ENCODE data around the gene ERG. TPM values are rescaled to one million over a fixed set of nuclear protein-coding genes. Genes with fewer than 3 reads are reported as not detected.

Gene ERG
- total RNA-seq, 2 donors from 2014 or later: 25.8 to 28.6 TPM

- no peak for DNase-seq (ENCODE audit: low spot score)
- intact Hi-C loops (cut with DNase I): no loop called here
These were observed 87.8 kb downstream of the ERG start for GRCh38 chr21:38410466-38410865.

GRCh38 chr21:38409907-38410306, 88.4 kb downstream of the ERG start:
- no peak for DNase-seq (ENCODE audit: low spot score)
- intact Hi-C loops (cut with DNase I): no loop called here

- no peak for DNase-seq (ENCODE audit: low spot score)
- intact Hi-C loops (cut with DNase I): no loop called here
These were observed 94.1 kb downstream of the ERG start for GRCh38 chr21:38404177-38404576.

- no peak for DNase-seq (ENCODE audit: low spot score)
- intact Hi-C loops (cut with DNase I): no loop called here
These were observed 95.5 kb downstream of the ERG start for GRCh38 chr21:38402795-38403194.

GRCh38 chr21:38402291-38402690, 96.0 kb downstream of the ERG start:
- no peak for DNase-seq (ENCODE audit: low spot score)
- intact Hi-C loops (cut with DNase I): no loop called here

- intact Hi-C loops (cut with DNase I): no loop called here
- DNase-seq (ENCODE audit: low spot score): no peak
These were observed 96.9 kb downstream of the ERG start for GRCh38 chr21:38401191-38401926.

GRCh38 chr21:38400195-38400919, 97.9 kb downstream of the ERG start:
- intact Hi-C loops (cut with DNase I): no loop called here
- DNase-seq (ENCODE audit: low spot score): no peak

GRCh38 chr21:38399103-38399502, 99.2 kb downstream of the ERG start:
- intact Hi-C loops (cut with DNase I): no loop called here
- no peak for DNase-seq (ENCODE audit: low spot score)

GRCh38 chr21:38396325-38396724, 102.0 kb downstream of the ERG start:
- intact Hi-C loops (cut with DNase I): no loop called here

GRCh38 chr21:38395581-38395980, 102.7 kb downstream of the ERG start:
- no peak for DNase-seq (ENCODE audit: low spot score)
- intact Hi-C loops (cut with DNase I): no loop called here

More at GRCh38 chr21:38396325-38396724, 102.0 kb downstream of the ERG start:
- DNase-seq (ENCODE audit: low spot score): no peak

GRCh38 chr21:38392661-38393060, 105.6 kb downstream of the ERG start:
- DNase-seq (ENCODE audit: low spot score): no peak
- intact Hi-C loops (cut with DNase I): no loop called here

GRCh38 chr21:38389896-38390295, 108.4 kb downstream of the ERG start:
- no peak for DNase-seq (ENCODE audit: low spot score)
- intact Hi-C loops (cut with DNase I): no loop called here

GRCh38 chr21:38389354-38389676, 109.0 kb downstream of the ERG start:
- intact Hi-C loops (cut with DNase I): no loop called here
- no peak for DNase-seq (ENCODE audit: low spot score)

- DNase-seq (ENCODE audit: low spot score): no peak
- intact Hi-C loops (cut with DNase I): no loop called here
These were observed 109.5 kb downstream of the ERG start for GRCh38 chr21:38388647-38389353.

- intact Hi-C loops (cut with DNase I): no loop called here
- no peak for DNase-seq (ENCODE audit: low spot score)
These were observed 110.1 kb downstream of the ERG start for GRCh38 chr21:38388203-38388602.

GRCh38 chr21:38386967-38387366, 111.3 kb downstream of the ERG start:
- DNase-seq (ENCODE audit: low spot score): no peak
- intact Hi-C loops (cut with DNase I): no loop called here

- intact Hi-C loops (cut with DNase I): no loop called here
- no peak for DNase-seq (ENCODE audit: low spot score)
These were observed 112.7 kb downstream of the ERG start for GRCh38 chr21:38385427-38386175.

GRCh38 chr21:38384675-38385426, 113.4 kb downstream of the ERG start:
- DNase-seq (ENCODE audit: low spot score): no peak
- intact Hi-C loops (cut with DNase I): no loop called here

GRCh38 chr21:38384238-38384560, 114.1 kb downstream of the ERG start:
- DNase-seq (ENCODE audit: low spot score): no peak
- intact Hi-C loops (cut with DNase I): no loop called here

All from posterior vena cava (tissue), 2 donors.